Endodermal cell (in vitro differentiated cells): ENCODE measurements around the gene MYO5B. TPM values are rescaled to one million over a fixed set of nuclear protein-coding genes. Genes with fewer than 3 reads are reported as not detected.
A peak's percentile ranks its signal among the peaks of the same experiment; 100 is the strongest.

Experiments
- DNase-seq: peaks from one replicate; pipeline ENCODE4 v3.0.0-alpha.2; 2017
- H3K27ac ChIP-seq: 2 replicates; pipeline ENCODE4 v1.5.1; 2013; ENCODE audit warnings: mild to moderate bottlenecking, low read depth, low read length, moderate library complexity
- H3K27me3 ChIP-seq: 2 replicates; pipeline ENCODE4 v1.6.1; 2013; ENCODE audit warnings: mild to moderate bottlenecking, low read length, moderate library complexity; ENCODE audit not compliant: insufficient read depth, control insufficient read depth, poor library complexity, severe bottlenecking
- H3K36me3 ChIP-seq: 2 replicates; pipeline ENCODE4 v1.7.0; 2013; ENCODE audit warnings: mild to moderate bottlenecking, low read length, moderate library complexity; ENCODE audit not compliant: control insufficient read depth, insufficient read depth
- H3K4me1 ChIP-seq: one replicate; pipeline ENCODE4 v1.7.0; 2013; ENCODE audit warnings: low read length; ENCODE audit not compliant: control insufficient read depth, insufficient read depth
- H3K4me3 ChIP-seq: 2 replicates; pipeline ENCODE4 v1.5.1; 2013; ENCODE audit warnings: mild to moderate bottlenecking, low read length, moderate library complexity
- H3K9ac ChIP-seq: 2 replicates; pipeline ENCODE4 v1.6.1; 2013; ENCODE audit warnings: mild to moderate bottlenecking, low read length, moderate library complexity; ENCODE audit not compliant: poor library complexity, severe bottlenecking; ENCODE audit errors: extremely low read depth
- H3K9me3 ChIP-seq: 2 replicates; pipeline ENCODE4 v1.6.1; 2013; ENCODE audit warnings: mild to moderate bottlenecking, low read length, moderate library complexity; ENCODE audit not compliant: control insufficient read depth
- H3K27ac Mint-ChIP-seq: 2 replicates; pipeline ENCODE4 v1.8.0; 2020; ENCODE audit warnings: mixed read lengths
- H3K27me3 Mint-ChIP-seq: 2 replicates; pipeline ENCODE4 v1.8.0; 2021; ENCODE audit warnings: mild to moderate bottlenecking, mixed read lengths; ENCODE audit not compliant: insufficient read depth
- H3K36me3 Mint-ChIP-seq: 2 replicates; pipeline ENCODE4 v1.8.0; 2020; ENCODE audit warnings: low read depth, mixed read lengths
- H3K4me1 Mint-ChIP-seq: 2 replicates; pipeline ENCODE4 v1.8.0; 2020; ENCODE audit warnings: mixed read lengths
- H3K4me3 Mint-ChIP-seq: 2 replicates; pipeline ENCODE4 v1.8.0; 2020; ENCODE audit warnings: mild to moderate bottlenecking, moderate library complexity, mixed read lengths
- H3K9me3 Mint-ChIP-seq: 2 replicates; pipeline ENCODE4 v1.8.0; 2020; ENCODE audit warnings: mild to moderate bottlenecking, mixed read lengths
- CTCF ChIP-seq: fragments of 200-600 bp; sonication (generic); conservative IDR thresholded peaks from 2 replicates; pipeline ENCODE4 v1.5.0; 2021; ENCODE audit warnings: antibody characterized with exemption, mild to moderate bottlenecking
- WGBS, 2 experiments: methylation state at CpG; one replicate each; pipeline versions ENCODE4 v1.1.5 to v1.1.7; 2013; ENCODE audit warnings: missing lambda C conversion rate in 2 of 2, mixed read lengths in 1 of 2; ENCODE audit not compliant: insufficient coverage in 1 of 2, insufficient read length in 1 of 2; 5-methylcytosine and 5-hydroxymethylcytosine counted together
- total RNA-seq, 2 donors: library from RNA; stranded (reverse); fragmentation: NEBNext Ultra II Directional in 1 of 2; extraction: Animal tissue kit (Norgen Biotek cat#: 25700) in 1 of 2; gene quantifications; 2 replicates in 1 of 2; 3 replicates in 1 of 2; pipeline ENCODE4 v1.2.1, GENCODE V29; 2021

MYO5B gene
- total RNA-seq, 2 donors from 2014 or later, result 12.2 to 16.8 TPM

- peaks cover 10% of the 10 kb centered on the region for H3K4me1 Mint-ChIP-seq
- no peaks in the 10 kb centered on the region for H3K9me3 Mint-ChIP-seq
- Histone ChIP-seq H3K4me1 (no peaks in the 10 kb centered on the region), H3K27ac (no peak overlapping the region), H3K9ac (no peak overlapping the region), H3K36me3 (no peaks in the 10 kb centered on the region), H3K9me3 (no peaks in the 10 kb centered on the region), H3K27me3 (no peaks in the 10 kb centered on the region), H3K4me3 (no peak overlapping the region)
- H3K27me3 Mint-ChIP-seq, result no peaks in the 10 kb centered on the region
- H3K36me3 Mint-ChIP-seq, result peaks cover 12% of the 10 kb centered on the region
- peak; percentile 35 for DNase-seq
- no peak overlapping the region for H3K4me3 Mint-ChIP-seq
- no peak for TF ChIP-seq CTCF
- 85 to 96% methylated on average over 3 to 8 of the region's 8 CpGs for WGBS, 2 experiments
- no peak overlapping the region for H3K27ac Mint-ChIP-seq
Measured at GRCh38 chr18:49850636-49851035, 344.3 kb downstream of the MYO5B start.

GRCh38 chr18:49849331-49850217, 345.4 kb downstream of the MYO5B start:
- 50 to 72% methylated on average over 6 to 14 of the region's 14 CpGs for WGBS, 2 experiments
- no peak overlapping the region for H3K9ac ChIP-seq
- DNase-seq, result peak; percentile 94
- Mint-ChIP-seq H3K27ac (peak overlapping the region; percentile 77), H3K27me3 (no peaks in the 10 kb centered on the region), H3K9me3 (no peaks in the 10 kb centered on the region), H3K4me1 (peaks cover 16% of the 10 kb centered on the region), H3K4me3 (no peak overlapping the region), H3K36me3 (peaks cover 12% of the 10 kb centered on the region)
- H3K4me1 ChIP-seq, result no peaks in the 10 kb centered on the region
- no peaks in the 10 kb centered on the region for H3K9me3 ChIP-seq
- no peak overlapping the region for H3K4me3 ChIP-seq
- H3K36me3 ChIP-seq, result no peaks in the 10 kb centered on the region
- no peak for TF ChIP-seq CTCF
- no peaks in the 10 kb centered on the region for H3K27me3 ChIP-seq
- H3K27ac ChIP-seq, result no peak overlapping the region

- no peak overlapping the region for H3K4me3 ChIP-seq
- peaks cover 17% of the 10 kb centered on the region for H3K4me1 Mint-ChIP-seq
- WGBS, 2 experiments, result 80 to 92% methylated on average over 1 to 4 of the region's 4 CpGs
- DNase-seq, result no peak
- H3K4me3 Mint-ChIP-seq, result no peak overlapping the region
- no peaks in the 10 kb centered on the region for H3K27me3 Mint-ChIP-seq
- TF ChIP-seq CTCF, result no peak
- no peak overlapping the region for H3K9ac ChIP-seq
- no peaks in the 10 kb centered on the region for H3K4me1 ChIP-seq
- no peak overlapping the region for H3K27ac ChIP-seq
- H3K9me3 ChIP-seq, result no peaks in the 10 kb centered on the region
- peaks cover 12% of the 10 kb centered on the region for H3K36me3 Mint-ChIP-seq
- H3K27ac Mint-ChIP-seq, result no peak overlapping the region
- H3K27me3 ChIP-seq, result no peaks in the 10 kb centered on the region
- no peaks in the 10 kb centered on the region for H3K9me3 Mint-ChIP-seq
- H3K36me3 ChIP-seq, result no peaks in the 10 kb centered on the region
Measured at GRCh38 chr18:49848115-49848514, 346.8 kb downstream of the MYO5B start.
